Measurements from ENCODE around the gene SPATA21. TPM values are rescaled to one million over a fixed set of nuclear protein-coding genes. Genes with fewer than 3 reads are reported as not detected.

Gene SPATA21
- polyA plus RNA-seq, 1 experiment = not detected

GRCh38 chr1:16410803-16411202 lies 26.4 kb downstream of the SPATA21 start:
- DNase-seq (ENCODE audit: low read depth) = no peak
- POLR2A ChIA-PET = no interaction called here
- CTCF ChIA-PET = no interaction called here
- no peak for TF ChIP-seq CTCF (IDR thresholded peaks at IDR 0.05; ENCODE audit: insufficient read depth, low read depth, low read length)
- no peak overlapping the region for H3K4me3 ChIP-seq (ENCODE audit: low read depth, low read length)
- H3K27me3 ChIP-seq (ENCODE audit: control insufficient read depth, insufficient read depth, low read length) = 0 out of 2 replicates have a peak, but pooled peaks cover 2% of the 10 kb centered on the region
- H3K36me3 ChIP-seq (ENCODE audit: control insufficient read depth, insufficient read depth, low read length) = no peaks in the 10 kb centered on the region

- no peak for TF ChIP-seq CTCF (IDR thresholded peaks at IDR 0.05; ENCODE audit: insufficient read depth, low read depth, low read length)
- CTCF ChIA-PET = no interaction called here
- Histone ChIP-seq H3K27me3 (ENCODE audit: control insufficient read depth, insufficient read depth, low read length) (0 out of 2 replicates have a peak, but pooled peaks cover 2% of the 10 kb centered on the region), H3K36me3 (ENCODE audit: control insufficient read depth, insufficient read depth, low read length) (no peaks in the 10 kb centered on the region), H3K4me3 (ENCODE audit: low read depth, low read length) (no peak overlapping the region)
- POLR2A ChIA-PET = no interaction called here
- DNase-seq (ENCODE audit: low read depth) = no peak
These were observed 27.6 kb downstream of the SPATA21 start for GRCh38 chr1:16409536-16410152.

- DNase-seq (ENCODE audit: low read depth) = no peak
- Histone ChIP-seq H3K4me3 (ENCODE audit: low read depth, low read length) (no peak overlapping the region), H3K36me3 (ENCODE audit: control insufficient read depth, insufficient read depth, low read length) (no peaks in the 10 kb centered on the region), H3K27me3 (ENCODE audit: control insufficient read depth, insufficient read depth, low read length) (0 out of 2 replicates have a peak, but pooled peaks cover 2% of the 10 kb centered on the region)
- ChIA-PET POLR2A (no interaction called here), CTCF (no interaction called here)
- no peak for TF ChIP-seq CTCF (IDR thresholded peaks at IDR 0.05; ENCODE audit: insufficient read depth, low read depth, low read length)
These were observed 30.4 kb downstream of the SPATA21 start for GRCh38 chr1:16406868-16407267.

GRCh38 chr1:16405441-16405840 lies 31.8 kb downstream of the SPATA21 start:
- no peak for DNase-seq (ENCODE audit: low read depth)
- POLR2A ChIA-PET = no interaction called here

GRCh38 chr1:16402742-16403141 lies 34.5 kb downstream of the SPATA21 start:
- no peak for DNase-seq (ENCODE audit: low read depth)
- Histone ChIP-seq H3K36me3 (ENCODE audit: control insufficient read depth, insufficient read depth, low read length) (peaks cover 4% of the 10 kb centered on the region), H3K4me3 (ENCODE audit: low read depth, low read length) (no peak overlapping the region), H3K27me3 (ENCODE audit: control insufficient read depth, insufficient read depth, low read length) (no peaks in the 10 kb centered on the region)
- POLR2A ChIA-PET = no interaction called here
- CTCF ChIA-PET = no interaction called here
- TF ChIP-seq CTCF (IDR thresholded peaks at IDR 0.05; ENCODE audit: insufficient read depth, low read depth, low read length) = no peak

More at GRCh38 chr1:16405441-16405840, 31.8 kb downstream of the SPATA21 start:
- no peak overlapping the region for H3K4me3 ChIP-seq (ENCODE audit: low read depth, low read length)
- no peaks in the 10 kb centered on the region; the same call in 1 of the 2 replicates for H3K36me3 ChIP-seq (ENCODE audit: control insufficient read depth, insufficient read depth, low read length)
- H3K27me3 ChIP-seq (ENCODE audit: control insufficient read depth, insufficient read depth, low read length) = 0 out of 2 replicates have a peak, but pooled peaks cover 2% of the 10 kb centered on the region
- TF ChIP-seq CTCF (IDR thresholded peaks at IDR 0.05; ENCODE audit: insufficient read depth, low read depth, low read length) = no peak
- CTCF ChIA-PET = no interaction called here

Data from BJ (cell line).